IPS DF 19.7 (cell line): Measurements from ENCODE around the gene EXOC6.
"Not testable (repeated sequence)": the region's sequence is repeated elsewhere in the genome, so short reads cannot be mapped to it uniquely, and the experiment has no call there.

Experiments used
- DNase-seq: peaks from one replicate; pipeline ENCODE4 v3.0.0-alpha.2; 2013; ENCODE audit warnings: low read depth, low spot score

EXOC6 gene

GRCh38 chr10:92938841-92939240 is 90.5 kb downstream of the EXOC6 start:
- DNase-seq = no peak

- no peak for DNase-seq
These were observed 93.9 kb downstream of the EXOC6 start for GRCh38 chr10:92942226-92942625.

GRCh38 chr10:92946491-92946890 is 98.2 kb downstream of the EXOC6 start:
- no peak for DNase-seq

- not testable (repeated sequence) for DNase-seq
These were observed 104.3 kb downstream of the EXOC6 start for GRCh38 chr10:92952573-92952972.

- no peak for DNase-seq
These were observed 109.1 kb downstream of the EXOC6 start for GRCh38 chr10:92957223-92958010.

- no peak for DNase-seq
These were observed 113.3 kb downstream of the EXOC6 start for GRCh38 chr10:92961638-92962037.

- DNase-seq = no peak
These were observed 117.0 kb downstream of the EXOC6 start for GRCh38 chr10:92965314-92965713.

- DNase-seq = no peak
These were observed 119.3 kb downstream of the EXOC6 start for GRCh38 chr10:92967641-92968040.

GRCh38 chr10:92969151-92969550 is 120.8 kb downstream of the EXOC6 start:
- no peak for DNase-seq

GRCh38 chr10:92970301-92971070 is 122.2 kb downstream of the EXOC6 start:
- DNase-seq = no peak

- DNase-seq = no peak
These were observed 123.9 kb downstream of the EXOC6 start for GRCh38 chr10:92972066-92972870.

GRCh38 chr10:92972886-92973285 is 124.6 kb downstream of the EXOC6 start:
- no peak for DNase-seq

GRCh38 chr10:92976278-92976677 is 128.0 kb downstream of the EXOC6 start:
- DNase-seq = not testable (repeated sequence)

- no peak for DNase-seq
These were observed 140.9 kb downstream of the EXOC6 start for GRCh38 chr10:92989250-92989649.

GRCh38 chr10:92990615-92991014 is 142.3 kb downstream of the EXOC6 start:
- DNase-seq = no peak

GRCh38 chr10:92991513-92991912 is 143.2 kb downstream of the EXOC6 start:
- DNase-seq = no peak

GRCh38 chr10:92993699-92994272 is 145.5 kb downstream of the EXOC6 start:
- no peak for DNase-seq

GRCh38 chr10:92995509-92995908 is 147.2 kb downstream of the EXOC6 start:
- peak; percentile 40 for DNase-seq

GRCh38 chr10:92997620-92998019 is 149.3 kb downstream of the EXOC6 start:
- DNase-seq = no peak

- no peak for DNase-seq
These were observed 150.9 kb downstream of the EXOC6 start for GRCh38 chr10:92999191-92999590.

- DNase-seq = peak; percentile 12
These were observed 158.2 kb downstream of the EXOC6 start for GRCh38 chr10:93006435-93007039.
